ENCODE results near the gene ZNRF3.

Gene ZNRF3

DNA sequence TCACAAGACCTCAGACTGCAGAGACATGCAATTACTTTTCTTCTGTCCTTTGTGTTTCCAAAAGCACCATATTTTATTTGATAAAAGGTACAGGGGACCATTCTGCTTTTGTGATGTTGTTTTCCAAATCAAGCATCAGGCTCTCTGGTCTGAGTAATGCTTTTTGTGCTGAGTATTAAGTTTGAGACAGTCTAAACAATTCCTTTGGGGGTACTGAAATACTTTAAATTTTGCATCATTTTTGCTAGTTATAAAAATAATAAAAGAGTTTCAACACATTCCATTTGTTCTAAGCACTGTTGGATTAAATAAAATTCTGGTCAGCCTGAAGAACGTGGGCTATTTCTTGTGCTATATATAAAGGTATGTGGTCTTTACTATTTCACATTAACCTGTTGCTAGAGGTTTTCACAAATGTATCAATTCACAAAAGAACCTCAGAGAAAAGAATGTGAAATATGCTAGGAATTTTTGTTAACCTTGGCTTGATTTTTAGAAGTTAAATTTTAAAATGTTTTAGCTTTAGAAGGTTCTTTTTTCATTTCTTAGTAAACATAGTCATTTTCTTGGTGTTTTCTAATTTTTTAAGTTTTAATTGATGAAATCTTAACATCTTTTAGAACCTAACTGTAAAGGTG lies 116.7 kb downstream of the ZNRF3 start:
- TF ChIP-seq ARNTL (CRISPR knock-in tag; IDR thresholded peaks at IDR 0.05; ENCODE audit: borderline replicate concordance, low read depth) (no peak), GLIS3 (CRISPR knock-in tag; IDR thresholded peaks at IDR 0.05) (no peak), RARB (CRISPR knock-in tag; IDR thresholded peaks at IDR 0.05) (no peak), PPARA (CRISPR knock-in tag; IDR thresholded peaks at IDR 0.05; ENCODE audit: borderline replicate concordance) (no peak), CSDC2 (CRISPR knock-in tag; IDR thresholded peaks at IDR 0.05) (no peak), SNAI2 (CRISPR knock-in tag; IDR thresholded peaks at IDR 0.05) (no peak), ZNF70 (CRISPR knock-in tag; IDR thresholded peaks at IDR 0.05) (no peak), ZNF8 (CRISPR knock-in tag; IDR thresholded peaks at IDR 0.05) (no peak), ZC3H10 (CRISPR knock-in tag; IDR thresholded peaks at IDR 0.05) (no peak), CSRNP3 (CRISPR knock-in tag; IDR thresholded peaks at IDR 0.05) (no peak), TCF4 (CRISPR knock-in tag; IDR thresholded peaks at IDR 0.05; ENCODE audit: borderline replicate concordance) (no peak), ZNF565 (CRISPR knock-in tag; conservative IDR thresholded peaks at IDR 0.05; ENCODE audit: low read depth) (no peak), CREB5 (CRISPR knock-in tag; IDR thresholded peaks at IDR 0.05; ENCODE audit: low read depth) (no peak)
- ATAC-seq: no peak

- ATAC-seq: no peak
- TF ChIP-seq ZNF565 (CRISPR knock-in tag; conservative IDR thresholded peaks at IDR 0.05; ENCODE audit: low read depth) (no peak), CSRNP3 (CRISPR knock-in tag; IDR thresholded peaks at IDR 0.05) (no peak), GLIS3 (CRISPR knock-in tag; IDR thresholded peaks at IDR 0.05) (no peak), TCF4 (CRISPR knock-in tag; IDR thresholded peaks at IDR 0.05; ENCODE audit: borderline replicate concordance) (no peak), ARNTL (CRISPR knock-in tag; IDR thresholded peaks at IDR 0.05; ENCODE audit: borderline replicate concordance, low read depth) (no peak), SNAI2 (CRISPR knock-in tag; IDR thresholded peaks at IDR 0.05) (no peak), ZC3H10 (CRISPR knock-in tag; IDR thresholded peaks at IDR 0.05) (no peak), ISL1 (CRISPR knock-in tag; IDR thresholded peaks at IDR 0.05) (no peak), CREB5 (CRISPR knock-in tag; IDR thresholded peaks at IDR 0.05; ENCODE audit: low read depth) (no peak), RARB (CRISPR knock-in tag; IDR thresholded peaks at IDR 0.05) (no peak), CSDC2 (CRISPR knock-in tag; IDR thresholded peaks at IDR 0.05) (no peak), PATZ1 (CRISPR knock-in tag; IDR thresholded peaks at IDR 0.05; ENCODE audit: borderline replicate concordance) (no peak), PPARA (CRISPR knock-in tag; IDR thresholded peaks at IDR 0.05; ENCODE audit: borderline replicate concordance) (no peak), OSR1 (CRISPR knock-in tag; IDR thresholded peaks at IDR 0.05) (no peak), ZFP30 (CRISPR knock-in tag; IDR thresholded peaks at IDR 0.05) (no peak), ZFP3 (CRISPR knock-in tag; IDR thresholded peaks at IDR 0.05) (no peak), ZNF8 (CRISPR knock-in tag; IDR thresholded peaks at IDR 0.05) (no peak), TOX (CRISPR knock-in tag; IDR thresholded peaks at IDR 0.05; ENCODE audit: borderline replicate concordance) (no peak), ZNF70 (CRISPR knock-in tag; IDR thresholded peaks at IDR 0.05) (no peak), BACH2 (CRISPR knock-in tag; IDR thresholded peaks at IDR 0.05; ENCODE audit: borderline replicate concordance) (no peak)
Observed at GRCh38 chr22:29000641-29001040, 117.3 kb downstream of the ZNRF3 start.

- no peak for ATAC-seq
- TF ChIP-seq TSHZ2 (CRISPR knock-in tag; IDR thresholded peaks at IDR 0.05) (no peak), GLIS3 (CRISPR knock-in tag; IDR thresholded peaks at IDR 0.05) (no peak), SNAI2 (CRISPR knock-in tag; IDR thresholded peaks at IDR 0.05) (no peak), TOX (CRISPR knock-in tag; IDR thresholded peaks at IDR 0.05; ENCODE audit: borderline replicate concordance) (no peak), BACH2 (CRISPR knock-in tag; IDR thresholded peaks at IDR 0.05; ENCODE audit: borderline replicate concordance) (no peak), TCF4 (CRISPR knock-in tag; IDR thresholded peaks at IDR 0.05; ENCODE audit: borderline replicate concordance) (no peak), ESRRG (CRISPR knock-in tag; IDR thresholded peaks at IDR 0.05) (no peak), CSDC2 (CRISPR knock-in tag; IDR thresholded peaks at IDR 0.05) (no peak), ISL1 (CRISPR knock-in tag; IDR thresholded peaks at IDR 0.05) (no peak)
- TF ChIP-seq, protein P1, sequence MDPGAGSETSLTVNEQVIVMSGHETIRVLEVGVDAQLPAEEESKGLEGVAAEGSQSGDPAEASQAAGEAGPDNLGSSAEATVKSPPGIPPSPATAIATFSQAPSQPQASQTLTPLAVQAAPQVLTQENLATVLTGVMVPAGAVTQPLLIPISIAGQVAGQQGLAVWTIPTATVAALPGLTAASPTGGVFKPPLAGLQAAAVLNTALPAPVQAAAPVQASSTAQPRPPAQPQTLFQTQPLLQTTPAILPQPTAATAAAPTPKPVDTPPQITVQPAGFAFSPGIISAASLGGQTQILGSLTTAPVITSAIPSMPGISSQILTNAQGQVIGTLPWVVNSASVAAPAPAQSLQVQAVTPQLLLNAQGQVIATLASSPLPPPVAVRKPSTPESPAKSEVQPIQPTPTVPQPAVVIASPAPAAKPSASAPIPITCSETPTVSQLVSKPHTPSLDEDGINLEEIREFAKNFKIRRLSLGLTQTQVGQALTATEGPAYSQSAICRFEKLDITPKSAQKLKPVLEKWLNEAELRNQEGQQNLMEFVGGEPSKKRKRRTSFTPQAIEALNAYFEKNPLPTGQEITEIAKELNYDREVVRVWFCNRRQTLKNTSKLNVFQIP (CRISPR knock-in tag; IDR thresholded peaks at IDR 0.05; ENCODE audit: borderline replicate concordance, low read depth): no peak
Observed at GRCh38 chr22:29002603-29003002, 119.2 kb downstream of the ZNRF3 start.

Data from SK-N-SH treated with all-trans-retinoic acid at 6 μM for 48 hours (cell line).